ENCODE data around the gene CSTA. TPM values are rescaled to one million over a fixed set of nuclear protein-coding genes. Genes with fewer than 3 reads are reported as not detected.

CSTA gene
- total RNA-seq, 4 donors from 2014 or later = 0.69 to 95.6 (median 5.3) TPM

GRCh38 chr3:122312826-122313225 is 12.2 kb upstream of the CSTA start:
- H3K9me3 ChIP-seq = no peaks in the 10 kb centered on the region
- no peaks in the 10 kb centered on the region for H3K36me3 ChIP-seq
- TF ChIP-seq, protein P1, sequence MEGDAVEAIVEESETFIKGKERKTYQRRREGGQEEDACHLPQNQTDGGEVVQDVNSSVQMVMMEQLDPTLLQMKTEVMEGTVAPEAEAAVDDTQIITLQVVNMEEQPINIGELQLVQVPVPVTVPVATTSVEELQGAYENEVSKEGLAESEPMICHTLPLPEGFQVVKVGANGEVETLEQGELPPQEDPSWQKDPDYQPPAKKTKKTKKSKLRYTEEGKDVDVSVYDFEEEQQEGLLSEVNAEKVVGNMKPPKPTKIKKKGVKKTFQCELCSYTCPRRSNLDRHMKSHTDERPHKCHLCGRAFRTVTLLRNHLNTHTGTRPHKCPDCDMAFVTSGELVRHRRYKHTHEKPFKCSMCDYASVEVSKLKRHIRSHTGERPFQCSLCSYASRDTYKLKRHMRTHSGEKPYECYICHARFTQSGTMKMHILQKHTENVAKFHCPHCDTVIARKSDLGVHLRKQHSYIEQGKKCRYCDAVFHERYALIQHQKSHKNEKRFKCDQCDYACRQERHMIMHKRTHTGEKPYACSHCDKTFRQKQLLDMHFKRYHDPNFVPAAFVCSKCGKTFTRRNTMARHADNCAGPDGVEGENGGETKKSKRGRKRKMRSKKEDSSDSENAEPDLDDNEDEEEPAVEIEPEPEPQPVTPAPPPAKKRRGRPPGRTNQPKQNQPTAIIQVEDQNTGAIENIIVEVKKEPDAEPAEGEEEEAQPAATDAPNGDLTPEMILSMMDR (IDR thresholded peaks at IDR 0.05) = no peak
- TF ChIP-seq POLR2A (IDR thresholded peaks at IDR 0.05) (no peak), POLR2AphosphoS5 (IDR thresholded peaks at IDR 0.05) (no peak), EP300 (IDR thresholded peaks at IDR 0.05) (no peak)
- no peak overlapping the region for H3K4me3 ChIP-seq
- H3K27me3 ChIP-seq = peaks cover 11% of the 10 kb centered on the region
- no peaks in the 10 kb centered on the region for H3K4me1 ChIP-seq
- no peak overlapping the region for H3K27ac ChIP-seq
- ATAC-seq = no peak

- ATAC-seq = no peak
- Histone ChIP-seq H3K9me3 (no peaks in the 10 kb centered on the region), H3K27ac (no peak overlapping the region), H3K36me3 (no peaks in the 10 kb centered on the region), H3K4me3 (no peak overlapping the region), H3K27me3 (peaks cover 11% of the 10 kb centered on the region), H3K4me1 (no peaks in the 10 kb centered on the region)
- TF ChIP-seq, protein P1 (IDR thresholded peaks at IDR 0.05) = no peak
- no peak for TF ChIP-seq POLR2AphosphoS5 (IDR thresholded peaks at IDR 0.05)
- TF ChIP-seq EP300 (IDR thresholded peaks at IDR 0.05) = no peak
- TF ChIP-seq POLR2A (IDR thresholded peaks at IDR 0.05) = no peak
- 43 to 45% methylated on average over 3 of the region's 3 CpGs for WGBS, 2 donors (ENCODE audit: low coverage in 1 of 2)
Observed at GRCh38 chr3:122313281-122313680, 11.8 kb upstream of the CSTA start.

DNA sequence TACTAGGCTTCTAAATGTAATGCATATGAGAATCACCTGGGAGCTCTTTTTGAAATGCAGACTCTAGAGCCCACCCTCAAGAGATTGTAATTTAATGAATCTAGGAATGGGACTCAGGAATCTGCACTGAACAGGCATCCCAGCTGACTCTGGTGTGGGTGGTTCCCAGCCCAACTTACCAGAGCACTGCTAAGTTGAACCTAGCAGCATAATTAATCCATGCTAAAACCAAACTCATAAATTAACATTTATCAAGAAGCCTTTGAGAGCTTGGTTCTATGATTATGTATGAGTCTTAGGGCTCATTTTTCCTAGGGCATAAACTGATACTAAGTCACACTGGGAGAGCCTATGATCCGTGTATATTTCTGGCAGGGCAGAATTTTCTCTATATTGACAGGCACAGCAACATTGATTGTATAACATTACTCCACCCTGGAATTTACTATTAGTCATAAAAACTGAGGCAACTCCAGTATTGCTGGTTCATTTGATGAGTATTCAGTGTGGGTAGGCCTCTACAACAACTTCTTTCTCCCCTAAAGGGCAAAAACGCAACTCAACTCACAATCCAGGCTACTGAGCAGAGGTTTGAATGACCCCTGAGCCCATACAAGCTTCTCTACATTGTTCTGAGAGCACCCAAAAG is 10.7 kb upstream of the CSTA start:
- WGBS, 2 donors (ENCODE audit: low coverage in 1 of 2) = 74 to 100% methylated on average over 1 to 2 of the region's 2 CpGs

DNA sequence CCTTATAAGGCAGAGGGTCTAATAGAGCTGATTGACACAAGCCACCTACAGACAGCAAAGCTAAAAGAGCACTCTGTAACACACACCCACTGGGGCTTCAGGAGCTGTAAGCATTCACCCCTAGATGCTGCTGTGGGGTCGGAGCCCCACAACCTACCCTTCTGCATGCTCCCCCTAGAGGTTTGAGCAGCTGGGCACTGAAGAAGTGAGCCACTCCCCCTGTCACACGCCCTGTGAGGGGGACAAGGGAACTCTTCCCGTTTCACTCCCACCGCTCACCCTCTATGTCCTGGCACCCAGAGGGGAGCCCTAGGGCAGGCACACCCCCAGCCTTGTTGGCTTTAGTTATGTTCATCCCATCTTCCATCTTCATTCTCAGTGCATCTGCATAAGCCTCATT is 9.4 kb upstream of the CSTA start:
- H3K27ac ChIP-seq = no peak overlapping the region
- no peak for ATAC-seq
- H3K27me3 ChIP-seq = peaks cover 11% of the 10 kb centered on the region

More for the DNA sequence above, 10.7 kb upstream of the CSTA start:
- TF ChIP-seq, protein P1 (IDR thresholded peaks at IDR 0.05) = no peak
- TF ChIP-seq POLR2A (IDR thresholded peaks at IDR 0.05) (no peak), POLR2AphosphoS5 (IDR thresholded peaks at IDR 0.05) (no peak), EP300 (IDR thresholded peaks at IDR 0.05) (no peak)
- H3K27ac ChIP-seq = no peak overlapping the region
- no peak for ATAC-seq
- no peaks in the 10 kb centered on the region for H3K36me3 ChIP-seq
- H3K4me3 ChIP-seq = no peak overlapping the region
- peaks cover 11% of the 10 kb centered on the region for H3K27me3 ChIP-seq
- H3K4me1 ChIP-seq = no peaks in the 10 kb centered on the region
- no peaks in the 10 kb centered on the region for H3K9me3 ChIP-seq

DNA sequence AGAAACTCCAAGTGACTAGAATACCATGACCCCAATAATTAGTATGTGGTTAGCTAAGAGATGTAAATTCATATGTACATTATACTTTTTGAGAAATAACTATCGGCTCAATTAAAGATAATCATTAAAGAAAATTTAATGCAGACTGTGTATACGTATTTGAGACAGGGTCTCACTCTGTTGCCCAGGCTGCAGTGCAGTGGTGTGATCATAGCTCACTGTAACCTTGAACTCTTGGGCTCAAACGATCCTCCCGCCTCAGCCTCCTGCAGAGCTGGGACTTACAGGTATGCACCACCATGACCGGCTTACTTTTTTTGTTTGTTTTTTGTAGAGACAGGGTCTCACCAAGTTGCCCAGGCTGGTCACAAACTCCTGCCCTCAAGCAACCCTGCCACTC is 8.7 kb upstream of the CSTA start:
- Histone ChIP-seq H3K4me1 (no peaks in the 10 kb centered on the region), H3K9me3 (no peaks in the 10 kb centered on the region), H3K4me3 (no peak overlapping the region), H3K36me3 (no peaks in the 10 kb centered on the region), H3K27me3 (peaks cover 11% of the 10 kb centered on the region), H3K27ac (no peak overlapping the region)
- ATAC-seq = no peak
- WGBS, 2 donors (ENCODE audit: low coverage in 1 of 2) = 63 to 83% methylated on average over 5 of the region's 5 CpGs
- TF ChIP-seq POLR2AphosphoS5 (IDR thresholded peaks at IDR 0.05) (no peak), POLR2A (IDR thresholded peaks at IDR 0.05) (no peak), EP300 (IDR thresholded peaks at IDR 0.05) (no peak)
- TF ChIP-seq, protein P1 (IDR thresholded peaks at IDR 0.05) = no peak

More for the DNA sequence above, 9.4 kb upstream of the CSTA start:
- H3K4me3 ChIP-seq = no peak overlapping the region
- no peaks in the 10 kb centered on the region for H3K9me3 ChIP-seq
- H3K36me3 ChIP-seq = no peaks in the 10 kb centered on the region
- H3K4me1 ChIP-seq = no peaks in the 10 kb centered on the region
- no peak for TF ChIP-seq EP300 (IDR thresholded peaks at IDR 0.05)
- TF ChIP-seq, protein P1 (IDR thresholded peaks at IDR 0.05) = no peak
- no peak for TF ChIP-seq POLR2AphosphoS5 (IDR thresholded peaks at IDR 0.05)
- no peak for TF ChIP-seq POLR2A (IDR thresholded peaks at IDR 0.05)
- 47% methylated on average over 3 of the region's 4 CpGs; no CpG with 5 or more reads in 1 of the 2 donors for WGBS, 2 donors (ENCODE audit: low coverage in 1 of 2)

Data from gastroesophageal sphincter (tissue), 4 donors.